Measurements from ENCODE around the gene CLDN15. TPM values are rescaled to one million over a fixed set of nuclear protein-coding genes. Genes with fewer than 3 reads are reported as not detected.

The CLDN15 gene
- total RNA-seq, 1 experiment from 2014 or later, result 9.7 TPM

DNA sequence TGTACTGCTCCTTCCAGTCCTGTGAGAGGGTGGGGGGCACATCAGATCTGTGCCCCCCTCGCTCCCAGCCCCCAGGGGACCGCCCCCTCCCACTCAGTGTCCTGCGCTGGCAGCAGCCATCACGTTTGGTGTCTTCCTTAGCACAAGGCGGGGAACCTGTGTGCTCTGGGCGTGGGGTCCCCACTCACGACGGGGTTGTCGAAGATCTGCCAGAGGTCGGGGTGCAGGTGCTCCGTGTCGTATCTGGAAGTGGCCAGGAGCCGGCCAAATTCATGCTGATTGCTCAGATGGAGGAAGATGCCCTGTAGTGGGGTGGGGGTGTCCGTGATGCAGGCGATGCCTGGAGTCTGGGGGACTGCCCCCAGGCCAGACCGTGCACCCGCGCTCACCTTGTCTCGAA is 27.5 kb downstream of the CLDN15 start:
- TF ChIP-seq, protein P1, sequence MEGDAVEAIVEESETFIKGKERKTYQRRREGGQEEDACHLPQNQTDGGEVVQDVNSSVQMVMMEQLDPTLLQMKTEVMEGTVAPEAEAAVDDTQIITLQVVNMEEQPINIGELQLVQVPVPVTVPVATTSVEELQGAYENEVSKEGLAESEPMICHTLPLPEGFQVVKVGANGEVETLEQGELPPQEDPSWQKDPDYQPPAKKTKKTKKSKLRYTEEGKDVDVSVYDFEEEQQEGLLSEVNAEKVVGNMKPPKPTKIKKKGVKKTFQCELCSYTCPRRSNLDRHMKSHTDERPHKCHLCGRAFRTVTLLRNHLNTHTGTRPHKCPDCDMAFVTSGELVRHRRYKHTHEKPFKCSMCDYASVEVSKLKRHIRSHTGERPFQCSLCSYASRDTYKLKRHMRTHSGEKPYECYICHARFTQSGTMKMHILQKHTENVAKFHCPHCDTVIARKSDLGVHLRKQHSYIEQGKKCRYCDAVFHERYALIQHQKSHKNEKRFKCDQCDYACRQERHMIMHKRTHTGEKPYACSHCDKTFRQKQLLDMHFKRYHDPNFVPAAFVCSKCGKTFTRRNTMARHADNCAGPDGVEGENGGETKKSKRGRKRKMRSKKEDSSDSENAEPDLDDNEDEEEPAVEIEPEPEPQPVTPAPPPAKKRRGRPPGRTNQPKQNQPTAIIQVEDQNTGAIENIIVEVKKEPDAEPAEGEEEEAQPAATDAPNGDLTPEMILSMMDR (conservative IDR thresholded peaks at IDR 0.05), result no peak
- Mint-ChIP-seq H3K27ac (no peak overlapping the region), H3K36me3 (ENCODE audit: insufficient read depth in 1 of 3, low read depth in 3 of 3) (peaks cover 9 to 51% (median 22%) of the 10 kb centered on the region in 3 experiments; a peak in 6 of 7 replicates), H3K4me3 (no peak overlapping the region), H3K9me3 (no peaks in the 10 kb centered on the region), H3K4me1 (no peaks in the 10 kb centered on the region), H3K27me3 (ENCODE audit: low read depth) (no peaks in the 10 kb centered on the region; the same call in 1 of the 2 replicates)
- no peak overlapping the region for H3K18ac ChIP-seq (ENCODE audit: insufficient read length, low read depth, low read length)
- H2AFZ ChIP-seq (ENCODE audit: low read length), result no peak overlapping the region
- WGBS (ENCODE audit: extremely low coverage, insufficient read length, low lambda C conversion rate), result no CpG with 5 or more reads among the region's 19 CpGs
- H3K27me3 ChIP-seq (ENCODE audit: insufficient read depth, low read length), result no peaks in the 10 kb centered on the region
- H3T11ph ChIP-seq (ENCODE audit: low read length), result no peak overlapping the region
- no peak overlapping the region for H2BK15ac ChIP-seq (ENCODE audit: low read depth, low read length)
- H4K20me1 ChIP-seq (ENCODE audit: control insufficient read depth, insufficient read depth, insufficient read length), result no peaks in the 10 kb centered on the region
- no peak overlapping the region for H2BK120ac ChIP-seq (ENCODE audit: low read depth, low read length, poor library complexity, severe bottlenecking)
- no peaks in the 10 kb centered on the region for H3K4me1 ChIP-seq (ENCODE audit: insufficient read depth, low read length)
- no peaks in the 10 kb centered on the region for H3K23me2 ChIP-seq (ENCODE audit: insufficient read length, low read depth, low read length, poor library complexity, severe bottlenecking)
- no peak overlapping the region for H4K5ac ChIP-seq (ENCODE audit: insufficient read length, low read depth, low read length)
- no peak overlapping the region for H3K56ac ChIP-seq (ENCODE audit: insufficient read length, low read depth, low read length)
- H3K23ac ChIP-seq (ENCODE audit: insufficient read length, low read depth, low read length), result no peak overlapping the region
- no peak overlapping the region for H3K4me2 ChIP-seq (ENCODE audit: insufficient read depth, insufficient read length, low read length)
- no peak overlapping the region for H2BK12ac ChIP-seq (ENCODE audit: insufficient read length, low read depth, low read length)
- no peak overlapping the region for H3K9ac ChIP-seq (ENCODE audit: extremely low read depth, insufficient read length, low read length)
- no peak overlapping the region for H4K8ac ChIP-seq (replicated peaks; ENCODE audit: insufficient read length, low read depth, low read length)
- H3K9me3 ChIP-seq (ENCODE audit: control insufficient read depth, low read depth, low read length), result no peaks in the 10 kb centered on the region
- no peak for DNase-seq
- H3K4ac ChIP-seq (ENCODE audit: low read depth, low read length), result no peak overlapping the region
- no peak overlapping the region for H4K91ac ChIP-seq (ENCODE audit: insufficient read length, low read depth, low read length)
- H2BK20ac ChIP-seq (ENCODE audit: low read depth, low read length, poor library complexity, severe bottlenecking), result no peak overlapping the region
- peak overlapping the region; percentile 58 for H2BK5ac ChIP-seq (ENCODE audit: insufficient read length, low read length)
- H3K79me1 ChIP-seq (ENCODE audit: insufficient read depth, low read depth, low read length, poor library complexity, severe bottlenecking), result no peaks in the 10 kb centered on the region
- no peak overlapping the region for H3K14ac ChIP-seq (ENCODE audit: insufficient read depth, low read length)
- no peak overlapping the region for H3K27ac ChIP-seq (ENCODE audit: insufficient read length, low read depth, low read length)
- H2AK5ac ChIP-seq (ENCODE audit: insufficient read length, low read length), result no peak overlapping the region
- no peaks in the 10 kb centered on the region for H3K79me2 ChIP-seq (ENCODE audit: insufficient read depth, low read length)

Data from H9 (cell line).